Smooth muscle cell (in vitro differentiated cells): ENCODE measurements around the gene MFNG. TPM values are rescaled to one million over a fixed set of nuclear protein-coding genes. Genes with fewer than 3 reads are reported as not detected.

Experiments used
- DNase-seq: peaks from one replicate; lab custom pipeline; 2025; ENCODE audit not compliant: unreplicated experiment; lab: John Stamatoyannopoulos, UW
- H2AFZ ChIP-seq: fragments of 200-600 bp; sonication (generic); 2 replicates; pipeline ENCODE4 v1.6.0; 2016; ENCODE audit warnings: antibody characterized with exemption, low read depth, mild to moderate bottlenecking
- H3F3A ChIP-seq: fragments of 200-600 bp; sonication (generic); 2 replicates; pipeline ENCODE4 v1.6.0; 2017; ENCODE audit warnings: antibody characterized with exemption, low read depth
- H3K27ac ChIP-seq: fragments of 200-600 bp; sonication (generic); 2 replicates; pipeline ENCODE4 v1.5.1; 2016; ENCODE audit warnings: low read depth, mild to moderate bottlenecking
- H3K27me3 ChIP-seq: fragments of 200-600 bp; sonication (generic); 2 replicates; pipeline ENCODE4 v1.6.1; 2016; ENCODE audit warnings: low read depth, mild to moderate bottlenecking
- H3K36me3 ChIP-seq: fragments of 200-600 bp; sonication (generic); 2 replicates; pipeline ENCODE4 v1.5.1; 2016; ENCODE audit warnings: low read depth
- H3K4me1 ChIP-seq: fragments of 200-600 bp; sonication (generic); 2 replicates; pipeline ENCODE4 v1.5.1; 2016; ENCODE audit warnings: low read depth
- H3K4me2 ChIP-seq: fragments of 200-600 bp; sonication (generic); 2 replicates; pipeline ENCODE4 v1.6.0; 2016; ENCODE audit warnings: mild to moderate bottlenecking
- H3K4me3 ChIP-seq: fragments of 200-600 bp; sonication (generic); 2 replicates; pipeline ENCODE4 v1.5.1; 2016; ENCODE audit warnings: mild to moderate bottlenecking
- H3K79me2 ChIP-seq: fragments of 200-600 bp; sonication (generic); 2 replicates; pipeline ENCODE4 v1.6.0; 2016; ENCODE audit warnings: low read depth, mild to moderate bottlenecking
- H3K9ac ChIP-seq: fragments of 200-600 bp; sonication (generic); 2 replicates; pipeline ENCODE4 v1.6.0; 2016; ENCODE audit warnings: low read depth
- H3K9me3 ChIP-seq: fragments of 200-600 bp; sonication (generic); replicated peaks from 2 replicates; pipeline ENCODE4 v1.5.1; 2016; ENCODE audit warnings: low read depth
- H4K20me1 ChIP-seq: fragments of 200-600 bp; sonication (generic); 2 replicates; pipeline ENCODE4 v1.6.0; 2016; ENCODE audit warnings: low read depth
- WGBS: methylation state at CpG from one replicate; pipeline ENCODE4 v1.1.7; 2016; ENCODE audit warnings: low lambda C conversion rate; 5-methylcytosine and 5-hydroxymethylcytosine counted together
- polyA plus RNA-seq: library from polyadenylated mRNA; unstranded; fragments of >200 nt; fragmentation: Nextera tagmentation; extraction: Ambion mirVana; gene quantifications from 2 replicates; pipeline ENCODE4 v1.2.1, GENCODE V29; 2016
- total RNA-seq: library from RNA; depleted of rRNA; stranded (reverse); fragments of >200 nt; gene quantifications from 2 replicates; pipeline ENCODE4 v1.2.3, GENCODE V29; 2014
- TF ChIP-seq, protein P1 (sequence below): fragments of 200-600 bp; sonication (generic); IDR thresholded peaks from 2 replicates; pipeline ENCODE4 v1.5.1; 2017; ENCODE audit warnings: borderline replicate concordance, mild to moderate bottlenecking, antibody characterized with exemption; ENCODE audit not compliant: insufficient read depth, poor library complexity, severe bottlenecking

MFNG gene, protein sequence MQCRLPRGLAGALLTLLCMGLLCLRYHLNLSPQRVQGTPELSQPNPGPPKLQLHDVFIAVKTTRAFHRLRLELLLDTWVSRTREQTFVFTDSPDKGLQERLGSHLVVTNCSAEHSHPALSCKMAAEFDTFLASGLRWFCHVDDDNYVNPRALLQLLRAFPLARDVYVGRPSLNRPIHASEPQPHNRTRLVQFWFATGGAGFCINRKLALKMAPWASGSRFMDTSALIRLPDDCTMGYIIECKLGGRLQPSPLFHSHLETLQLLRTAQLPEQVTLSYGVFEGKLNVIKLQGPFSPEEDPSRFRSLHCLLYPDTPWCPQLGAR
- not detected in 2 replicates for total RNA-seq
- polyA plus RNA-seq = 0.40 and 1.2 TPM in 2 replicates

- Histone ChIP-seq H3K4me3 (no peak within 1 kb of the TSS), H3K27ac (no peak within 1 kb of the TSS), H3F3A (no peaks in the 10 kb centered on the region), H3K4me2 (peak within 1 kb of the TSS; percentile 54), H2AFZ (no peak within 1 kb of the TSS), H3K36me3 (no peaks in the 10 kb centered on the region), H3K79me2 (no peaks in the 10 kb centered on the region), H3K9me3 (no peaks in the 10 kb centered on the region), H3K27me3 (no peaks in the 10 kb centered on the region), H3K4me1 (peaks cover 18% of the 10 kb centered on the region), H3K9ac (no peak within 1 kb of the TSS), H4K20me1 (no peaks in the 10 kb centered on the region)
- WGBS = 19% methylated on average over 22 of the region's 24 CpGs
- no peak for DNase-seq
- TF ChIP-seq, protein P1, sequence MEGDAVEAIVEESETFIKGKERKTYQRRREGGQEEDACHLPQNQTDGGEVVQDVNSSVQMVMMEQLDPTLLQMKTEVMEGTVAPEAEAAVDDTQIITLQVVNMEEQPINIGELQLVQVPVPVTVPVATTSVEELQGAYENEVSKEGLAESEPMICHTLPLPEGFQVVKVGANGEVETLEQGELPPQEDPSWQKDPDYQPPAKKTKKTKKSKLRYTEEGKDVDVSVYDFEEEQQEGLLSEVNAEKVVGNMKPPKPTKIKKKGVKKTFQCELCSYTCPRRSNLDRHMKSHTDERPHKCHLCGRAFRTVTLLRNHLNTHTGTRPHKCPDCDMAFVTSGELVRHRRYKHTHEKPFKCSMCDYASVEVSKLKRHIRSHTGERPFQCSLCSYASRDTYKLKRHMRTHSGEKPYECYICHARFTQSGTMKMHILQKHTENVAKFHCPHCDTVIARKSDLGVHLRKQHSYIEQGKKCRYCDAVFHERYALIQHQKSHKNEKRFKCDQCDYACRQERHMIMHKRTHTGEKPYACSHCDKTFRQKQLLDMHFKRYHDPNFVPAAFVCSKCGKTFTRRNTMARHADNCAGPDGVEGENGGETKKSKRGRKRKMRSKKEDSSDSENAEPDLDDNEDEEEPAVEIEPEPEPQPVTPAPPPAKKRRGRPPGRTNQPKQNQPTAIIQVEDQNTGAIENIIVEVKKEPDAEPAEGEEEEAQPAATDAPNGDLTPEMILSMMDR = no peak
Measured at GRCh38 chr22:37486224-37486845, at the start of gene MFNG. MFNG (minus strand) TSS chr22:37486384; CDS start chr22:37486177, 207 bp downstream.

GRCh38 chr22:37535159-37535558, 49.0 kb upstream of the MFNG start:
- Histone ChIP-seq H3K4me3 (no peak overlapping the region), H3K27ac (no peak overlapping the region), H3K9ac (no peak overlapping the region), H4K20me1 (no peaks in the 10 kb centered on the region), H3K4me1 (no peaks in the 10 kb centered on the region), H3K36me3 (no peaks in the 10 kb centered on the region), H3F3A (no peaks in the 10 kb centered on the region), H2AFZ (no peak overlapping the region), H3K27me3 (no peaks in the 10 kb centered on the region), H3K4me2 (no peak overlapping the region), H3K79me2 (no peaks in the 10 kb centered on the region), H3K9me3 (no peaks in the 10 kb centered on the region)
- DNase-seq = no peak
- TF ChIP-seq, protein P1 = no peak
- WGBS = 92% methylated on average over 6 of the region's 6 CpGs

- Histone ChIP-seq H3K9me3 (no peaks in the 10 kb centered on the region), H3K4me2 (no peak overlapping the region), H3K36me3 (no peaks in the 10 kb centered on the region), H3K79me2 (no peaks in the 10 kb centered on the region), H3K9ac (no peak overlapping the region), H4K20me1 (no peaks in the 10 kb centered on the region), H3F3A (no peaks in the 10 kb centered on the region), H3K27me3 (no peaks in the 10 kb centered on the region), H3K4me1 (no peaks in the 10 kb centered on the region), H3K27ac (no peak overlapping the region), H2AFZ (no peak overlapping the region), H3K4me3 (no peak overlapping the region)
- DNase-seq = no peak
- TF ChIP-seq, protein P1 = no peak
- 98% methylated on average over 3 of the region's 3 CpGs for WGBS
Measured at GRCh38 chr22:37534445-37534844, 48.3 kb upstream of the MFNG start.

- Histone ChIP-seq H3K4me3 (no peak overlapping the region), H3K4me1 (no peaks in the 10 kb centered on the region), H4K20me1 (no peaks in the 10 kb centered on the region), H2AFZ (no peak overlapping the region), H3K79me2 (no peaks in the 10 kb centered on the region), H3K27ac (no peak overlapping the region), H3K9ac (no peak overlapping the region), H3K27me3 (no peaks in the 10 kb centered on the region), H3K36me3 (no peaks in the 10 kb centered on the region), H3F3A (no peaks in the 10 kb centered on the region), H3K9me3 (no peaks in the 10 kb centered on the region), H3K4me2 (peak overlapping the region; percentile 10)
- TF ChIP-seq, protein P1 = no peak
- DNase-seq = no peak
- 40% methylated on average over 9 of the region's 9 CpGs for WGBS
Measured at GRCh38 chr22:37533995-37534394, 47.8 kb upstream of the MFNG start.
